Tibial nerve (tissue), 3 donors: ENCODE results near the gene RNF44.

Experiments
- CTCF ChIP-seq, 5 experiments: fragments of 200-600 bp in 3 of 5; fragments of 450-650 bp in 2 of 5; sonication (generic) in 3 of 5; IDR thresholded peaks; one replicate each; pipeline ENCODE4 v1.5.1; 2016 to 2019; ENCODE audit warnings: antibody characterized with exemption in 5 of 5, mild to moderate bottlenecking in 3 of 5, moderate library complexity in 2 of 5
- POLR2A ChIP-seq, 2 donors: fragments of 450-650 bp; IDR thresholded peaks; one replicate each; pipeline ENCODE4 v1.6.1; 2017; ENCODE audit warnings: antibody characterized with exemption in 2 of 2, mild to moderate bottlenecking in 2 of 2, moderate library complexity in 2 of 2

GRCh38 chr5:176515396-176515795 lies 21.8 kb downstream of the RNF44 start:
- TF ChIP-seq CTCF (IDR thresholded peaks at IDR 0.05) (no peak), POLR2A (IDR thresholded peaks at IDR 0.05) (no peak)
